ENCODE results near the gene IL6R. TPM values are rescaled to one million over a fixed set of nuclear protein-coding genes. Genes with fewer than 3 reads are reported as not detected.

The IL6R gene
- total and polyA plus RNA-seq, 2 of the 4 experiments (the other 2 are of a cell fraction), result 5.3 to 9.5 TPM

DNA sequence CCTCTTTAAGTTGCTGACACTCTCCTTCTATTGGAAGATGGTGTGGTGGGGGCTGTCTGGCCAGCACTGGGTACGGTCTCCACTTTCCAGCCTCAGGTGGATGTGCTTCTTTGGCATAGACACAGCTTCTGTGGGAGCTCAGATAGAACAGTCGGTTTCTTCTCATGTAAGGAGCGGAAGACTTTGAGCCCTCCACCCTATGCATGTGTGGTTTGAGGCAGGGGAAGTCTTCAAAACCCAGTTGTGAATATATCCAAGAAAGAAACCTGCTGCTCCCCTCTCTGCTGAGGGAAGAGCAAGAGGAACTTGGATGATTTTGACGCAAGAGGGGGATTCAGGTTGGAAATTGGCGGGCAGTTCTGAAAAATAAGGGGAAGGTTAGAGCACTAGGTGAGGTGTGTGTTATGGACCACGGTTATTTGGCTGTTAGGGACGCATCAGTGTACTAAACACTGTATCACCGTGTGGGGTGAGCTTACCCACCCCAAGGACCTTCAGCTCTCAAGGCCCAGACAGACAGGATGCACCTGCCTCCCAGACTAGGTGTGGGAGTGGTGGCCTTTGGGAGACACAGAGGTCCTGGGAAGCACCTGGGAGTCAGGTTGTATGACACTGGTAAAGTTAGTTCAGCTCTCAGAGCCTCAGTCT lies 36.2 kb downstream of the IL6R start:
- Histone ChIP-seq H3K56ac (ENCODE audit: extremely low read depth, insufficient read depth, low read length) (no peak overlapping the region), H3K27ac (ENCODE audit: insufficient read depth, low read length) (no peak overlapping the region), H2BK15ac (ENCODE audit: low read depth, low read length) (no peak overlapping the region; the same call in 2 of the 3 replicates), H3K79me1 (ENCODE audit: low read depth in 1 of 2, low read length in 2 of 2) (no peaks in the 10 kb centered on the region), H3K9me3 (ENCODE audit: control insufficient read depth, insufficient read depth, low read length) (no peaks in the 10 kb centered on the region), H4K20me1 (ENCODE audit: insufficient read depth, low read length) (peaks cover 21% of the 10 kb centered on the region; the same call in 1 of the 2 replicates), H4K5ac (ENCODE audit: low read depth, low read length) (no peak overlapping the region), H2AFZ (replicated peaks; ENCODE audit: low read length, poor library complexity) (no peak overlapping the region), H3K4ac (ENCODE audit: low read depth, low read length) (peak overlapping the region; percentile 54), H2BK5ac (ENCODE audit: low read depth, low read length, poor library complexity, severe bottlenecking) (no peak overlapping the region), H3K4me2 (ENCODE audit: low read depth, low read length) (no peak overlapping the region), H3K4me3 (ENCODE audit: insufficient read depth, low read depth, low read length) (no peak overlapping the region), H4K8ac (ENCODE audit: low read depth in 2 of 2, low read length in 2 of 2) (no peak overlapping the region), H3K27me3 (ENCODE audit: control insufficient read depth, insufficient read depth, low read length) (peaks cover 17% of the 10 kb centered on the region), H3K14ac (replicated peaks; ENCODE audit: low read depth, low read length) (no peak overlapping the region; the same call in 1 of the 2 replicates), H2BK120ac (ENCODE audit: low read depth, low read length) (peak overlapping the region; percentile 45), H3K9me1 (ENCODE audit: insufficient read depth, low read length) (peaks cover 10% of the 10 kb centered on the region), H3K23ac (ENCODE audit: low read depth, low read length) (no peak overlapping the region), H2AK5ac (ENCODE audit: low read depth, low read length) (peak overlapping the region; percentile 68), H2AK9ac (replicated peaks; ENCODE audit: low read depth, low read length, poor library complexity) (no peak overlapping the region), H4K91ac (ENCODE audit: insufficient read depth, low read depth, low read length) (peak overlapping the region; percentile 49; the same call in 1 of the 2 replicates), H3K9ac (ENCODE audit: low read depth, low read length) (no peak overlapping the region), H3K4me1 (ENCODE audit: control insufficient read depth, insufficient read depth, low read length) (peaks cover 20% of the 10 kb centered on the region), H3K36me3 (ENCODE audit: control insufficient read depth, insufficient read depth, low read length) (peaks cover 25% of the 10 kb centered on the region), H2BK20ac (ENCODE audit: low read depth, low read length) (peak overlapping the region; percentile 12; the same call in 1 of the 2 replicates), H3K18ac (ENCODE audit: low read depth, low read length) (no peak overlapping the region)
- DNase-seq, result no peak
- intact Hi-C loops (cut with micrococcal nuclease), result loop anchor here (10.0 kb wide), 1 partner anchor 167 kb away; the partner anchor contains the start of gene HAX1
- dilution Hi-C loops (cut with HindIII; ENCODE audit: low sequenced_read_pairs, unreplicated experiment), result no loop called here
- no peak for ATAC-seq (ENCODE audit: low read depth)
- 100% methylated on average over 1 of the region's 8 CpGs; no CpG with 5 or more reads in 1 of the 2 experiments for WGBS, 2 experiments (ENCODE audit: extremely low coverage in 2 of 2, insufficient read length in 1 of 2)
- no TSS peak for BruUV-seq (replicated peaks)
- TF ChIP-seq, protein P1, sequence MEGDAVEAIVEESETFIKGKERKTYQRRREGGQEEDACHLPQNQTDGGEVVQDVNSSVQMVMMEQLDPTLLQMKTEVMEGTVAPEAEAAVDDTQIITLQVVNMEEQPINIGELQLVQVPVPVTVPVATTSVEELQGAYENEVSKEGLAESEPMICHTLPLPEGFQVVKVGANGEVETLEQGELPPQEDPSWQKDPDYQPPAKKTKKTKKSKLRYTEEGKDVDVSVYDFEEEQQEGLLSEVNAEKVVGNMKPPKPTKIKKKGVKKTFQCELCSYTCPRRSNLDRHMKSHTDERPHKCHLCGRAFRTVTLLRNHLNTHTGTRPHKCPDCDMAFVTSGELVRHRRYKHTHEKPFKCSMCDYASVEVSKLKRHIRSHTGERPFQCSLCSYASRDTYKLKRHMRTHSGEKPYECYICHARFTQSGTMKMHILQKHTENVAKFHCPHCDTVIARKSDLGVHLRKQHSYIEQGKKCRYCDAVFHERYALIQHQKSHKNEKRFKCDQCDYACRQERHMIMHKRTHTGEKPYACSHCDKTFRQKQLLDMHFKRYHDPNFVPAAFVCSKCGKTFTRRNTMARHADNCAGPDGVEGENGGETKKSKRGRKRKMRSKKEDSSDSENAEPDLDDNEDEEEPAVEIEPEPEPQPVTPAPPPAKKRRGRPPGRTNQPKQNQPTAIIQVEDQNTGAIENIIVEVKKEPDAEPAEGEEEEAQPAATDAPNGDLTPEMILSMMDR (conservative IDR thresholded peaks at IDR 0.05; ENCODE audit: low read depth, low read length), result no peak
- no peak for TF ChIP-seq MAZ (IDR thresholded peaks at IDR 0.05; ENCODE audit: borderline replicate concordance, low read depth, low read length)
- no peak for TF ChIP-seq RAD21 (IDR thresholded peaks at IDR 0.05; ENCODE audit: low read length)
- no peak for TF ChIP-seq POLR2A (IDR thresholded peaks at IDR 0.05; ENCODE audit: low read depth, low read length)
- TF ChIP-seq, protein P2, sequence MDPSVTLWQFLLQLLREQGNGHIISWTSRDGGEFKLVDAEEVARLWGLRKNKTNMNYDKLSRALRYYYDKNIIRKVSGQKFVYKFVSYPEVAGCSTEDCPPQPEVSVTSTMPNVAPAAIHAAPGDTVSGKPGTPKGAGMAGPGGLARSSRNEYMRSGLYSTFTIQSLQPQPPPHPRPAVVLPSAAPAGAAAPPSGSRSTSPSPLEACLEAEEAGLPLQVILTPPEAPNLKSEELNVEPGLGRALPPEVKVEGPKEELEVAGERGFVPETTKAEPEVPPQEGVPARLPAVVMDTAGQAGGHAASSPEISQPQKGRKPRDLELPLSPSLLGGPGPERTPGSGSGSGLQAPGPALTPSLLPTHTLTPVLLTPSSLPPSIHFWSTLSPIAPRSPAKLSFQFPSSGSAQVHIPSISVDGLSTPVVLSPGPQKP (IDR thresholded peaks at IDR 0.05; ENCODE audit: borderline replicate concordance, low read depth, low read length), result no peak
- no peak for TF ChIP-seq RCOR1 (IDR thresholded peaks at IDR 0.05; ENCODE audit: insufficient replicate concordance, low read length)
- no peak for TF ChIP-seq NFE2L2 (IDR thresholded peaks at IDR 0.05; ENCODE audit: low read depth, low read length)
- no peak for TF ChIP-seq CEBPB (IDR thresholded peaks at IDR 0.05; ENCODE audit: low read depth, low read length)
- TF ChIP-seq, protein P3, sequence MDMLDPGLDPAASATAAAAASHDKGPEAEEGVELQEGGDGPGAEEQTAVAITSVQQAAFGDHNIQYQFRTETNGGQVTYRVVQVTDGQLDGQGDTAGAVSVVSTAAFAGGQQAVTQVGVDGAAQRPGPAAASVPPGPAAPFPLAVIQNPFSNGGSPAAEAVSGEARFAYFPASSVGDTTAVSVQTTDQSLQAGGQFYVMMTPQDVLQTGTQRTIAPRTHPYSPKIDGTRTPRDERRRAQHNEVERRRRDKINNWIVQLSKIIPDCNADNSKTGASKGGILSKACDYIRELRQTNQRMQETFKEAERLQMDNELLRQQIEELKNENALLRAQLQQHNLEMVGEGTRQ (IDR thresholded peaks at IDR 0.05; ENCODE audit: low read depth, low read length), result no peak
- no peak for TF ChIP-seq BHLHE40 (IDR thresholded peaks at IDR 0.05; ENCODE audit: low read depth, low read length)
- TF ChIP-seq CHD1 (IDR thresholded peaks at IDR 0.05; ENCODE audit: low read depth, low read length), result no peak
- ChIA-PET POLR2A (ENCODE audit: unreplicated experiment) (no interaction called here), CTCF (interaction anchor here (0.5 kb wide), 1 partner anchor 69 kb away, joined by 3 read pairs; no protein-coding TSS in a partner anchor)
- in situ Hi-C loops (cut with MboI; ENCODE audit: low sequenced_read_pairs), result no loop called here

Data from IMR-90 (cell line).